Body of pancreas (tissue), 4 donors: ENCODE data around the gene KRT12.

Experiments used
- CTCF ChIP-seq, 7 experiments: fragments of 450-650 bp in 4 of 7; fragments of 200-600 bp in 3 of 7; sonication (generic) in 3 of 7; IDR thresholded peaks; one replicate each; pipeline ENCODE4 v1.5.1; 2016 to 2019; ENCODE audit warnings: antibody characterized with exemption in 7 of 7
- POLR2A ChIP-seq, 3 donors: fragments of 450-650 bp; IDR thresholded peaks; one replicate each; pipeline ENCODE4 v1.6.1; 2016; ENCODE audit warnings: antibody characterized with exemption in 3 of 3, mild to moderate bottlenecking in 2 of 3

DNA sequence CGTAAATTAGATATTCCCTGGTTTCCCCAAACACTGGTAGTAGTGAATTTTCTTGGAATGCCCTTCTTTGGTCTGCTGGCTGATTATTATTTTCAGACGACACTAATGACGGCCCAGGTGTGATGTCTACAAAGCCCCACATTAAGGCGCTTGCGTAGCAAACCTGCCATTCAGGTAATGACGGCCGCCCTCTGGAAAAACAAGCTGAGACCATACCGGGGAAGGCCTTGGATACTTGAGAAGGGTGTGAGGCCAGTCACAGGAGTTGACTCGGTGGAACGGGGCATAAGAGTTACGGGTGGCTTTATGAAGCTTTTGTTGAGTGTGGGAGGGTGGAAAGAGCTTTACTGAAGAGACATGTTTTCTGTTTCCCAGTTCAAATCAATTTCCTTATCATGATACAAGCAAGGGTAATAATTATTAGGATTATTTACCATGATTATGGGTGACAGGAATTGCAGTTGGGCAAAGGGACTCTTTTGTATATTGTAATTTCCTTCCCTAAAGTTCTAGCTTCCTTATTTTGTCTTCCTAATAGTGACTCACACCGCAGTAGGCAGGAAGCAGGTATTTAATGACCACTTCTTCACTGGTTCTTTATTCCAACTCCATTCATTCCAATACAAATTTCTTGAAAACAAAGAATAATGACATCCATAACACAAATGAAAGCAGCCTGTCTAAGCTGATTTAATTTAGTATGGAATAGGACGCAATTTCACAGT, 45.6 kb upstream of the KRT12 start:
- TF ChIP-seq POLR2A (IDR thresholded peaks at IDR 0.05) (no peak), CTCF (IDR thresholded peaks at IDR 0.05) (no peak)
